HUDEP-2 (cell line): ENCODE measurements around the gene HSBP1.
A peak's percentile ranks its signal among the peaks of the same experiment; 100 is the strongest.

Experiments
- DNase-seq, 76 experiments: peaks; one replicate each; lab custom pipeline; 2025; ENCODE audit not compliant: unreplicated experiment in 76 of 76; lab: John Stamatoyannopoulos, UW

Gene HSBP1

GRCh38 chr16:83802554-83803205 lies 5.1 kb upstream of the HSBP1 start:
- no peak for DNase-seq

DNA sequence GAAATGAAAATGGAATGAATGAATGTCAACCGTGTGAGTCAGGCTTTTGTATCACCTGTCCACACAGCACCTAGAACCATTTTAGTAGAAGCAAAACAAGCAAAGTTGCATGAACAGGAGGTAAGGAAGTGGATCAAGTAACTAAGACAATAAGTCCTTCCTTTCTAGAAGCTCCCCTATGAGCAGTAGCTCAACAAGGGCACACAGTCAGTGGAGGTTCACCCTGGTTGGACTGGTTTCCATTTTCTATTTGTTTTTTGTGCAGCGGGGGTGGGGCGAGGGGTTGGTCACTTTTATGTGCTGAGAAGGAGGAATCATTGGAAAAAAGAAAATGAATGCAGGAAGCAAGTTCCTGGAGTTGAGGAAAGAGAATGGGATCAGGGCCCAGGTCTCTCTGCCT lies 4.0 kb upstream of the HSBP1 start:
- DNase-seq: no peak

- DNase-seq: no peak
Measured at GRCh38 chr16:83804366-83804765, 3.4 kb upstream of the HSBP1 start.

GRCh38 chr16:83806036-83806435 lies 1.7 kb upstream of the HSBP1 start:
- no peak for DNase-seq

DNA sequence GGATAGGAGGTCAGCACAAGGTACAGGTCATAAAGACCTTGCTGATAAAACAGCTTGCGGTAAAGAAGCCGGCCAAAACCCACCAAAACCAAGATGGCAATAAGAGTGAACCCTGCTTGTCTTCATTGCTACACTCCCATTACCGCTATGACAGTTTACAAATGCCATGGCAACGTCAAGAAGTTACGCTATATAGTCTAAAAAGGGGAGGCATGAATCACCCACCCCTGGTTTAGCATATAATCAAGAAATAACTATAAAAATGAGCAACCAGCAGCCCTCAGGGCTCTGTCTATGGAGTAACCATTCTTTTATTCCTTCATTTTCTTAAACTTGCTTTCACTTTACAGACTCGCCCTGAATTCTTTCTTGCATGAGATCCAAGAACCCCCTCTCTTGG lies 1.0 kb upstream of the HSBP1 start:
- DNase-seq: no peak

DNA sequence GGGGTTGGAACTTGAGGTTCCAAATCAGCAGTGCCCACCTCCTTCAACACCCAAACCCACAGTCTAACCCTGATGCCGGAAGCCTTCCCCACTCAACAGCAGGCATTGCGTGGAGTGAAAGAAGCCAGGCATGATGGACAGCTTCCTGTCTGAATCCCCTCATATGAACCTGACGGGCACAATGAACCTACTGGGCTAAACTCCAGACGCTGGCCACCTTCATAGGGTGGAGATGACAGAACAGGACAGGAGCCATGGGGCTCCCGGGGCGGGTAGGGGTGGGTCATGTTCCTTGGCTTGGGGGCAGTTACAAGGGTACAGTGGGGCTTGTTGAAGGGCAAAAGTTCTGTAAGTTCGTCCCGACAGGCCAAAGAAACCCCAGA lies 460 bp upstream of the HSBP1 start:
- DNase-seq: no peak

DNA sequence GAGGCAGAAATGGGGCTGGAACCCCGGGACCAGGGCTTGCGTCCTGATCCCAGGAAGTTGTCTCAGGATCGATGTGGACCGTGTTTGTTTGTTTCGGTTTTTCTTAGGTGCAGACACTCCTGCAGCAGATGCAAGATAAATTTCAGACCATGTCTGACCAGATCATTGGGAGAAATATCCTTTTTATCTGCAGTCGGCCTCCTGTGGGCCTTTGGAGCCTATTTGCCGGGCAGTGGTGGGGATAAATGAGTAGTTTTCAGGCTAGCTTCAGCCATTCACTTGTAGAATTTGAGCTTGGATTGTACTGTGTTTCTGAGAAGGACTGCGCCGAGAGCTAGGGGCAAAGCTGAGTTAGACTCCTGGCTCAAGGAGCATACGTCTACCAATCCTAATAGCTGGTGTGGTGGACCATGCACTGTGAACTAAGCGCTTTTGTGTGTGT lies 816 bp downstream of the HSBP1 start:
- peak in 1 of 76 experiments; percentile 24 for DNase-seq

DNA sequence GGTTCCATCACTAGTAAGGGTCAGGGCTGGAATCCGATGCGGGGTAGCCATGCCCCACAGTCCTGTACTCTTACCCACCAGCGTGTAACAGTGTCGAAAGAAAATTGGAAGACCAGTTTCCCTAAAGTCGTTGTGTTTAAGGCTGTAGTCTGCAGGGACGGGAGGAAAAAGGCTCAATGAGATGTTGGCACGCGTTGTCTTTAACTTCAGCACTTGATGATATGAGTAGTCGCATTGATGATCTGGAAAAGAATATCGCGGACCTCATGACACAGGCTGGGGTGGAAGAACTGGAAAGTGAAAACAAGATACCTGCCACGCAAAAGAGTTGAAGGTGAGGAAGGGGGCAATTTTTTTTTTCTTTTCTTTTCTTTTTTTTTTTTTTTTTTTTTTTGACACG lies 1.3 kb downstream of the HSBP1 start:
- DNase-seq: no peak

GRCh38 chr16:83810901-83811300 lies 3.1 kb downstream of the HSBP1 start:
- DNase-seq: no peak

GRCh38 chr16:83813823-83814658 lies 6.3 kb downstream of the HSBP1 start:
- DNase-seq: no peak

DNA sequence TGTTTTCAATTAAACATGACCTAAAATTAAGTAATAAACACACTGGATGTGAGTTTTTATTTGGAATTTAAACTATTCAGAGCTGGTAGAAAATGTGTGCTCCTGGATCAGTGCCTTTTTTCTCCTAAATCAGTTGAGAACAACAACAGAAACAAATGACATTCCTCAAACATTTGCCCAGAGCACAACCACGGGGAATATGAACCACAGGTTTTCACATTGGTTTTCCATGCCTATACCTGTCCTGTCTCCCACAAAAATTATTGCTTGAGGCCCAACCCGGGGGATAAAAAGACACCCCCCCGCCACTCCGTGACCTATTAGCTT lies 6.8 kb downstream of the HSBP1 start:
- DNase-seq: no peak

DNA sequence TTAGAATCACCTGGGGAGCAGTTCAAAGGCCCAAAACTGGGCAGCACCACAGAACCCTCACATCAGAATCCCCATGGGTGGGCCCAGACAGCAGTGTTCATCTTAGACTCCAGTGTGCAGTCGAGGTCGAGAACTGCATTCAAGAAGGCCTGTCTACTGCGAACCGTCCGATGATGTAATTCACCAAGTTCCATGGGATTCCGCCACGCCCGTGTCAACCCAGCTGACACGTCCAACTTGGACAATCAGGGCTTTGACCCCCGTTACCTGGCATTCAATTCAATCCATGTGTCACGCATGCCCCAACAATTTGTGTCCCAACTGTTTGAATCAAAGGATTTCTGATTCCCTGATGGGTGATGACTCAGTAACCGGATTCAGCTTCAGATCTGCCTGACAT lies 9.2 kb downstream of the HSBP1 start:
- DNase-seq: no peak

- DNase-seq: no peak
Measured at GRCh38 chr16:83818276-83818675, 10.5 kb downstream of the HSBP1 start.

DNA sequence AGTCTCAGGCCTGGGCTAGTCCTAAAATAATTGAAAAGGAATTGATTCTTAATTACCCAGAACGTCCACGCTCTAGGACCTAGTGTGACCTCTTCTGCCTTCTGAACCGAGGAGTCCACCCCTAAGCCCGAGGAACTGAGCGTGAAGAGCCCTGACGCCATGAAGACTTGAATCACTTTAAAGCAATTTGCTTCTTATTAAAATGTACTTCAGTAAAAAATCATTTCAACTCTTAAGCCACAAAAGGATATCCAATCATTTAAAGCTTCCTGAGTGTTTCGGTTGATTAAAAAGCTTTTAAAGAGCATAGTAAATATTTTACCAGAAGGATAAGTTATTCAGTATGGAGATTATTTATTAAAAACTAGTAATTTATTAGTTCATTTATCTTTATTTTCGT lies 11.6 kb downstream of the HSBP1 start:
- DNase-seq: no peak

- peak in 63 of 76 experiments; percentile 7 to 79 (median 48) for DNase-seq
Measured at GRCh38 chr16:83826146-83826913, 18.6 kb downstream of the HSBP1 start.

DNA sequence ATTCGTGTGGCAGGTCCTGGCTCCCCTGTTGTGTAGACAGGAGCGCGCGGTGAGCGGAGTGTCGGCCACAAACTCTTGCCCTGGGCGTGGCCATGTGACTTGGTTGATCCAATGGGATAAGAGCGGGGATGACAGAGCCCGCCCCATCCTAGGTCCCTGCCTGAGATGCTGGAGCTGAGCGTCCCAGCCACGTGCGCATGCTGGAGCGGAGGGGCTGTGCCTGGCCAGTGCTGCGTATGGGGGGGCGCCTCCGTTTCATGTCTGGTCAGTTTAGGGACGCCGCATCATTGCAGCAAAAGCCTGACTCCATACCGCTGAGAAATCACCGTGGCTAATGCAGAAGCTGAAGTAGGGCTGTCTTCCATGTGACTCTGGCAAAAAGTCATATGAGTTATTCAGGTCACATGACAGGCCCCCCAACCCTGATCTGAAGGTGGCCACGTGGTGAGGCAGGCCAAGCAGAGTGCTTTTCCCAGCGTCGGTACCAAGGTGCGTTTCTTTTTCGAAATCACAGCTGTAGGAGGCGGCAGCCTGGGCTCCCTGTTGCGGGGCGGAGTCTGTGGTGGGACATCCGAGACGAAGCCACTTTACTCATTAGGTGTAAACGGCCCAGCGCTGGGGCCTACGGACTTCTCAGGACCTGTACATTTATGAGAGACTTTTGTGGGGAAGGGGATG lies 22.5 kb downstream of the HSBP1 start:
- DNase-seq: no peak

- DNase-seq: no peak
Measured at GRCh38 chr16:83830769-83831455, 23.1 kb downstream of the HSBP1 start.

DNA sequence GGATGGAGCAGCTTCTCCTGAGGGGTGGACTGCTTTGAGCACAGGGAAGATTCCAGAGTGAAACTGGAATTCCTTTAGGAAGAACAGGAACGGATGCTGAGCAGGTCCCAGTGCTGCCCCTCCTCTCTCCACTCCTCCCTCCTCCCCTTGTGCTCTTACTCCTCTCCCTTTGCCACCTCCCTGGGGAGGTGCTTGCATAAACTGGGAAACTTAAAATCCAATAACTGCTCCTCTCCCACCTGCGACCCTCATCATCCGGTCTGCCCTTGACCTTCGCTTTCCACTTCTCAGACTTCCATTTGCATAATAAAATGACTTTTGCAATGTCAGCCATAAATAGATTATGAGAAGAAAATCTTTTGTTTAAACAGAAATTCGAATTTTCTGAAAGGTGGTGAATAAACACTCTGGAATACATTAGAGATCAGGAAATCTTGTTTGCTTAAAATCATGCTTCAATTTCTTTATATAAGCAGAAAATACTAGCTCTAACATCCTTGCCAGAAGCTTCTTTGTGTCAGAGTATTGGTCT lies 23.7 kb downstream of the HSBP1 start:
- no peak for DNase-seq

GRCh38 chr16:83833921-83834320 lies 26.1 kb downstream of the HSBP1 start:
- DNase-seq: no peak
